Upper lobe of left lung (tissue), 6 donors: ENCODE data around the gene C19orf38. TPM values are rescaled to one million over a fixed set of nuclear protein-coding genes. Genes with fewer than 3 reads are reported as not detected.
A peak's percentile ranks its signal among the peaks of the same experiment; 100 is the strongest.

Experiments
- ATAC-seq, 2 donors: fragments of 200-7000 bp; cut with Tn5 transposase; one replicate each; pipeline ENCODE4 v1.9.1; 2022; ENCODE audit warnings: mild to moderate bottlenecking in 2 of 2, moderate library complexity in 2 of 2; ENCODE audit not compliant: low FRiP score in 2 of 2
- DNase-seq, 2 donors: peaks; one replicate each; pipeline ENCODE4 v3.0.0-alpha.2; 2019 to 2020
- H3K27ac ChIP-seq, 4 donors: fragments of 200-600 bp; sonication (generic); one replicate each; pipeline ENCODE4 v1.5.1; 2016 to 2019
- H3K27me3 ChIP-seq, 4 donors: fragments of 200-600 bp; sonication (generic); one replicate each; pipeline ENCODE4 v1.5.1; 2017 to 2019
- H3K36me3 ChIP-seq, 4 donors: fragments of 200-600 bp; sonication (generic); one replicate each; pipeline ENCODE4 v1.5.1; 2016 to 2019
- H3K4me1 ChIP-seq, 4 donors: fragments of 200-600 bp; sonication (generic); one replicate each; pipeline ENCODE4 v1.5.1; 2018 to 2019
- H3K4me3 ChIP-seq, 4 donors: fragments of 200-600 bp; sonication (generic); one replicate each; pipeline ENCODE4 v1.5.1; 2017 to 2019; ENCODE audit warnings: mild to moderate bottlenecking in 2 of 4, moderate library complexity in 1 of 4
- H3K9me3 ChIP-seq, 4 donors: fragments of 200-600 bp; sonication (generic); one replicate each; pipeline ENCODE4 v1.5.1; 2018 to 2019
- CTCF ChIP-seq, 6 experiments: fragments of 450-650 bp in 4 of 6; fragments of 200-600 bp in 2 of 6; sonication (generic) in 2 of 6; IDR thresholded peaks; one replicate each; pipeline ENCODE4 v1.5.1; 2016 to 2019; ENCODE audit warnings: antibody characterized with exemption in 6 of 6
- EP300 ChIP-seq, 4 donors: sonication (generic); formaldehyde crosslinking; IDR thresholded peaks; one replicate each; pipeline ENCODE4 v1.5.1; 2017; ENCODE audit warnings: antibody characterized with exemption in 4 of 4, control low read depth in 2 of 4
- POLR2A ChIP-seq, 4 donors: fragments of 450-650 bp; IDR thresholded peaks; one replicate each; pipeline ENCODE4 v1.5.1; 2016 to 2017; ENCODE audit warnings: antibody characterized with exemption in 4 of 4, mild to moderate bottlenecking in 2 of 4
- POLR2AphosphoS5 ChIP-seq, 2 donors: sonication (generic); formaldehyde crosslinking; IDR thresholded peaks; one replicate each; pipeline ENCODE4 v1.5.1; 2017; ENCODE audit warnings: antibody characterized with exemption in 2 of 2
- WGBS, 2 donors: methylation state at CpG; one replicate each; pipeline ENCODE4 v1.1.5; 2017 to 2018; 5-methylcytosine and 5-hydroxymethylcytosine counted together
- total RNA-seq, 6 donors: library from RNA; depleted of rRNA in 4 of 6; stranded (reverse); fragments of >200 nt in 4 of 6; gene quantifications; one replicate each; pipeline versions ENCODE4 v1.1.0 to v1.2.1, GENCODE V29; 2016 to 2021
- donor health status: DM: no; HTN: no; CAD: no; lungs with moderate emphysema.
- donor health status: DM: no; HTN: yes; CAD: no; lungs with severe emphysema.

The C19orf38 gene
- total RNA-seq, 6 donors from 2014 or later, result 2.8 to 26.2 (median 6.8) TPM

GRCh38 chr19:10805065-10805757 lies 43.0 kb upstream of the C19orf38 start:
- TF ChIP-seq POLR2AphosphoS5 (IDR thresholded peaks at IDR 0.05), result no peak
- no peak for TF ChIP-seq EP300 (IDR thresholded peaks at IDR 0.05)
- no peak for TF ChIP-seq CTCF (IDR thresholded peaks at IDR 0.05)
- Histone ChIP-seq H3K36me3 (peaks cover 56 to 96% (median 78%) of the 10 kb centered on the region in 4 donors), H3K4me1 (peaks cover 0 to 13% (median 10%) of the 10 kb centered on the region in 4 donors), H3K27ac (peak overlapping the region in 2 of 4 donors; percentile 49 to 73), H3K9me3 (no peaks in the 10 kb centered on the region), H3K4me3 (no peak overlapping the region), H3K27me3 (no peaks in the 10 kb centered on the region)
- WGBS, 2 donors, result 71 to 91% methylated on average over 10 to 11 of the region's 11 CpGs
- peak in 1 of 2 donors; percentile 33 for ATAC-seq
- peak in 1 of 2 donors; percentile 77 for DNase-seq

- 83 to 87% methylated on average over 11 of the region's 11 CpGs for WGBS, 2 donors
- no peak for TF ChIP-seq POLR2AphosphoS5 (IDR thresholded peaks at IDR 0.05)
- no peak for TF ChIP-seq EP300 (IDR thresholded peaks at IDR 0.05)
- no peak for TF ChIP-seq CTCF (IDR thresholded peaks at IDR 0.05)
- TF ChIP-seq POLR2A (IDR thresholded peaks at IDR 0.05), result no peak
- Histone ChIP-seq H3K36me3 (peaks cover 50 to 96% (median 76%) of the 10 kb centered on the region in 4 donors), H3K27ac (peak overlapping the region in 2 of 4 donors; percentile 49 to 73), H3K4me3 (no peak overlapping the region), H3K27me3 (no peaks in the 10 kb centered on the region), H3K4me1 (peaks cover 0 to 13% (median 10%) of the 10 kb centered on the region in 4 donors), H3K9me3 (no peaks in the 10 kb centered on the region)
- no peak for DNase-seq
- ATAC-seq, result no peak
Measured at GRCh38 chr19:10805758-10806247, 42.4 kb upstream of the C19orf38 start.

- WGBS, 2 donors, result 71 to 79% methylated on average over 8 to 10 of the region's 10 CpGs
Measured at GRCh38 chr19:10808937-10809649, 39.1 kb upstream of the C19orf38 start.

GRCh38 chr19:10809651-10810285 lies 38.4 kb upstream of the C19orf38 start:
- ATAC-seq, result peak in 1 of 2 donors; percentile 4
- H3K27ac ChIP-seq, result peak overlapping the region; percentile 42 to 77 (median 66)
- H3K9me3 ChIP-seq, result no peaks in the 10 kb centered on the region
- peak in 1 of 2 donors; percentile 60 for DNase-seq
- TF ChIP-seq POLR2A (IDR thresholded peaks at IDR 0.05) (no peak), EP300 (IDR thresholded peaks at IDR 0.05) (no peak), CTCF (IDR thresholded peaks at IDR 0.05) (no peak), POLR2AphosphoS5 (IDR thresholded peaks at IDR 0.05) (no peak)
- no peaks in the 10 kb centered on the region for H3K27me3 ChIP-seq
- peaks cover 5 to 20% (median 17%) of the 10 kb centered on the region in 4 donors for H3K4me1 ChIP-seq
- H3K36me3 ChIP-seq, result peaks cover 41 to 96% (median 73%) of the 10 kb centered on the region in 4 donors
- 65 to 84% methylated on average over 13 to 14 of the region's 15 CpGs for WGBS, 2 donors
- no peak overlapping the region for H3K4me3 ChIP-seq

More at GRCh38 chr19:10808937-10809649, 39.1 kb upstream of the C19orf38 start:
- Histone ChIP-seq H3K36me3 (peaks cover 41 to 96% (median 71%) of the 10 kb centered on the region in 4 donors), H3K27me3 (no peaks in the 10 kb centered on the region), H3K27ac (peak overlapping the region; percentile 42 to 77 (median 66)), H3K9me3 (no peaks in the 10 kb centered on the region), H3K4me3 (no peak overlapping the region), H3K4me1 (peaks cover 5 to 20% (median 17%) of the 10 kb centered on the region in 4 donors)
- no peak for ATAC-seq
- DNase-seq, result no peak
- no peak for TF ChIP-seq POLR2A (IDR thresholded peaks at IDR 0.05)
- TF ChIP-seq POLR2AphosphoS5 (IDR thresholded peaks at IDR 0.05), result no peak
- TF ChIP-seq CTCF (IDR thresholded peaks at IDR 0.05), result no peak
- TF ChIP-seq EP300 (IDR thresholded peaks at IDR 0.05), result no peak
